Smooth muscle cell of the brain vasculature (primary cell): ENCODE results near the gene TMEM184A.

ENCODE experiments used
- DNase-seq: peaks from one replicate; pipeline ENCODE4 v3.0.0-alpha.2; 2012; ENCODE audit warnings: low read depth, low spot score

TMEM184A gene

GRCh38 chr7:1567896-1568510 is 12.0 kb upstream of the TMEM184A start:
- no peak for DNase-seq

GRCh38 chr7:1567049-1567771 is 11.2 kb upstream of the TMEM184A start:
- DNase-seq, result no peak

- DNase-seq, result no peak
Measured at GRCh38 chr7:1566687-1567048, 10.7 kb upstream of the TMEM184A start.

DNA sequence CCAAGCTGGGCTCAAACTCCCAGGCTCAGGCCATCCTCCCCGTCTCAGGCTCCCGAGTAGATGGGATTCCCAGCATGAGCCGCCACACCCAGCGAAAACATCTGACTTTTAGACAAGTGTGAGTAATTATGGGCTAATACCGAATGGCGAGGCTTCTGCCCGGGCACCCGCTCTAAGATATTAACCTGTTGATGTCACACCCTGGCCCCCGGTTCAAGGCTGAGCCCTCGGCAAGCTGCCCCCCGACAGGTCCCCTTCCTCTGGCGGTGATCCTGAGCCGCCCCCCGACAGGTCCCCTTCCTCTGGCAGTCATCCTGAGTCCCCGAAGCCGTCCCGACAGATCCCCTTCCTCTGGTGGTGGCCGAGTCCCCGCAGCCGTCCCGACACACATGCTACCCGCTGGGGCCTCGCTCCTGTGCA is 8.6 kb upstream of the TMEM184A start:
- DNase-seq, result no peak

DNA sequence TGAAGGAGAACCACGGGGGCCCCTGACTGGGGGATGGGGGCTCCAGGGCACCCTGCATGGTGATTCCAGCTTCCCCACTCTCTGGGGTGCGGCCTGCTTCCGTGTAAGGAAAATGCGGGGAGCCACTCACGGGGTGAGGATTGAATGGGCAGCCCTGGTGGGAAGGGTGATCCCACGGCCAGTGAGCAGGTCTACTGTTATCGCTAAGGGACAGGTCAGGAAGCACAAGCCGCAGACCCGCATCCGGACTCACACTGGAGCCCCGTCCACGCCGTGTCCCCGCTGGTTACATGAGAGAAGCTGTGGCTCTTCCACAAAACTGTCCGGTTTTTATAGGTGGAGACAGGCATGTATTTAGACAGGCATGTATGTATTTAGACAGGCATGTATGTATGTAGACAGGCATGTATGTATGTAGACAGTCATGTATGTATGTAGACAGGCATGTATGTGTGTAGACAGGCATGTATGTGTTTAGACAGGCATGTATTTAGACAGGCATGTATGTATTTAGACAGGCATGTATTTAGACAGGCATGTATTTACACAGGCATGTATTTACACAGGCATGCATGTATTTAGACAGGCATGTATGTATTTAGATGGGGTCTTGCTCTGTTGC is 8.1 kb upstream of the TMEM184A start:
- DNase-seq, result no peak

DNA sequence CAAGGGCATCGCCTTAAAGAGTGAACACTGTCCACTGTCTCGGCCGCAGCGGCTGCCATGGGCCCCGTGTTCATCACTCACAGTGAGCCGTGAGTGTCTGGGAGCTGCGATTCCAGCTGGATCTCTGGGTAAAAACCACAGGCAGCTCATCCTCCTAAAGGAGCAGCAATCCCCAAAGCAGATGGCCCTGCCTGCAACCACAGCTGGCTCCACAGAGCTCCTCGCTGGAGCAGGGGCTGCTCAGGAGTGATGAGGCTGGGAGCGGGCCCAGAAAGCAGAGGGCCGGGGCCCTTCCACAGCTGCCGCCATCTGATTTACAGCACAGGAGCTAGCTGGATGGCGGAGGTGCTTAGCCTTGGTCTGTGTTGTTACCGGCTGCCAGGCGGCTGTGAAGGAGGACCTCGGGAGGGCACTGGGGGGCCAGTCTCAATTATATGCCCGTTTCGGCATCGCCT is 6.6 kb upstream of the TMEM184A start:
- no peak for DNase-seq

GRCh38 chr7:1562116-1562515 is 6.1 kb upstream of the TMEM184A start:
- no peak for DNase-seq

- no peak for DNase-seq
Measured at GRCh38 chr7:1561036-1561940, 5.3 kb upstream of the TMEM184A start.

DNA sequence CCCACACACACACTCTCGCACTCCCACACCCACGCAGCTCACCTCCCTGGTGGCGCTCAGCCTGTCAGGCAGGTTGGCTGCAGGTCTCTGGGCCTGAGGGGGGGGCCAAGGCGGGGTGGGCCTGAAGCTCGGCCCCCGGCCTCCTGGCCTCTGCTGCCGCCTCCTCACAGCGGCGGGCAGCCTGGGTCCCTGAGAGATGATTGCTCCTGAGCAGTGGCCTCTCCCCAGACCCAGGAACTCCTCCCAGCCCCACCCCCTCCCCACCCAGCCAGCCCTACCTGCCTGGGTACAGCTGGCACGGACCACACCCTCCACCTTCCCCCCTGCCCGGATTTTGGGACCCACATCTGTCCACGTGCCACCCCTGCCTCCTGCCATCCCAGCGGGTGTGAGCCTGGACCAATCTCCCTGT is 4.6 kb upstream of the TMEM184A start:
- no peak for DNase-seq

DNA sequence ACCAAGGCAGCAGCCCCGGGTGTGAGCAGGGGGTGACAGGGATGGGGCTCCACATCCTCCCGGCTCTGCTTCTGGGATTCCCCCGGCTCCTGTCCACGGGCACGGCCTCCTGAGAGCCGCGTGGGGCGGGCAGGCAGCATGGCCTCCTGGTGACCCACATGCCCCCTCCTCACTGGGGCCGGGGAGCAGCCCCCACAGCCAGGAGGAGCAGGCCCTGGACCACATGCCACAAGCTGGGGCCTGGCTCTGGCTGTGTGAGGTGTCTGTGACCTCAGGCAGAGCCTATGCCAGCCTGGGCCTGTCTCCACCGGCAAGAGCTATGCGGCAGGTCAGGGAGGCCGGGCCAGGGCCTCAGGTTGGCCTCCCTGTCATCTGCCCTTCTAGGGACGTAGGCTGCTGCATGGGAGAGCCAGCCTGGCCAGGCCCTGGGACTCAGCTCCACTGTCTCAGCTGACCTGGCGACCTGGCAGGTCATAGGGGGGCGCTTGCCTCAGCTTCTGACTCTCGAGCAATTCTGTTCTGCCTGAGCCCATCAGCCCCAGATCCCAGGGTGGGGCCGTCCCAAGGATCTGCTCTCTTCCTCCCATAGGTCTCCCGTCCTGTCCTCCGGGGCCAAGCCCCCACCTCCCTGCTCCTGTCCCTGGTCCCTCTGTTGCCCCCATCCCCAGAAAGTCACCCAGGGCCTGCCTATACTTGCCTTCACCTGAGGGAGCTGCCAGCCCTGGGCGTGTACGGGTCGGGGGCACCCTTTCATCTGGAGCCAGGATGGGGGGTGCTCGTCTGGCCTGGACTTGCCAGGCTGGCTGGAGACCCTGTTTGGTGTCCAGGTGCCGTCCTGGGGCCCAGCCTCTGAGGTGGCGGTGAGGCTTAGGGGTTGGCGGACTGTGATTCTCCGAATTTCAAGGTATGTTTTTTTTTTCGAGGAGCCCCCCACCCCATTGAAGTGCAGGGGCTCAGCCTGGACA is 3.9 kb upstream of the TMEM184A start:
- no peak for DNase-seq

- DNase-seq, result no peak
Measured at GRCh38 chr7:1558841-1559625, 3.0 kb upstream of the TMEM184A start.

DNA sequence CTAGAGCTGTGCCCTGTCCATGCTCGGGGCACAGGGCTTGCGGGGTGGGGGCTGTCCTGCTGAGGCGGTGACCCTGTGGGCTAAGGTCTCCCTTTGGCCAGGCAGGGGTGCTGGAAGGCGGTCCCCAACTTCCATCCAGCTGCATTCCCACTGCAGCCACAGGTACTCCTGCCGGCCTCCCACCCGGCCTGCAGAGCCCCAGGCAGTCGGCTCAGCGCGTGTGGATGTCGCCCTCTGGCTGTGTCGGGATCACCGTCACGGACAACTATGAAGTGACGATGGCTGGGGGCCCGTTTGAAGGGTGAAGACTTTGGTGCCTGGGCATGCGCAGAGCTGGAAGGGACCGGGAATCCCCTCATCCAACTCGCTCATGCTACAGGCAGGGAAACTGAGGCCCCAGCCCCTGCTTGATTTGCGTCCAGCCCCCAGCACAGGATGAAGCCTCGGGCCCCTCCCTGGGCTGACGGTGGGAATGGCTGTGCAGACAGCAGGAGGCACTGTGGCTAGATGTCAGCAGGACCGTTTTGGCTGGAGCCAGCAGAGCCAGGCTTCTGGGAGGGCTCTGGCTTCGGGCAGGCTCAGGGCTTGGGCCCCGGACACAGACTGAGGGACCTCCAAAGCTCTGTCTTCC is 2.3 kb upstream of the TMEM184A start:
- no peak for DNase-seq

DNA sequence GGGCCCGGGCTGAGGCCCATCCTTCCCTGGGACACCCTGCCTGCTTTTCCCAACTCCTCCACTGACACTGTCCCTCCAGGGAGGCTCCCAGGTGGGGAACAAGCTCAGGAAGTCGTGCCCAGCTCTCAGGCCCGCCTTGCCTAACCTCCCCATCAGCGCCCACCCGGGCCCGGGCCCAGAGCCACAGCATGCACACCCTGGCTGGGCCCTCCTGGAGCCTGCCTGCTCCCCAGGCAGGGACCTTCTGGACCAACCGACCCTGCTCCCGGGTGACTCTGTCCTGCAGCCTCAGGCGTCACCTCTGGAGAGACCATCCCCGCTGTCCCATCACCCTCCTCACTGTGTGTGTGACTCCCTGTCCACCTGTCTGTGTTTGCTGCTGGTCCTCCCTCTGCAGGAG is 1.8 kb upstream of the TMEM184A start:
- DNase-seq, result no peak

GRCh38 chr7:1557006-1557405 is 1.0 kb upstream of the TMEM184A start:
- no peak for DNase-seq

DNA sequence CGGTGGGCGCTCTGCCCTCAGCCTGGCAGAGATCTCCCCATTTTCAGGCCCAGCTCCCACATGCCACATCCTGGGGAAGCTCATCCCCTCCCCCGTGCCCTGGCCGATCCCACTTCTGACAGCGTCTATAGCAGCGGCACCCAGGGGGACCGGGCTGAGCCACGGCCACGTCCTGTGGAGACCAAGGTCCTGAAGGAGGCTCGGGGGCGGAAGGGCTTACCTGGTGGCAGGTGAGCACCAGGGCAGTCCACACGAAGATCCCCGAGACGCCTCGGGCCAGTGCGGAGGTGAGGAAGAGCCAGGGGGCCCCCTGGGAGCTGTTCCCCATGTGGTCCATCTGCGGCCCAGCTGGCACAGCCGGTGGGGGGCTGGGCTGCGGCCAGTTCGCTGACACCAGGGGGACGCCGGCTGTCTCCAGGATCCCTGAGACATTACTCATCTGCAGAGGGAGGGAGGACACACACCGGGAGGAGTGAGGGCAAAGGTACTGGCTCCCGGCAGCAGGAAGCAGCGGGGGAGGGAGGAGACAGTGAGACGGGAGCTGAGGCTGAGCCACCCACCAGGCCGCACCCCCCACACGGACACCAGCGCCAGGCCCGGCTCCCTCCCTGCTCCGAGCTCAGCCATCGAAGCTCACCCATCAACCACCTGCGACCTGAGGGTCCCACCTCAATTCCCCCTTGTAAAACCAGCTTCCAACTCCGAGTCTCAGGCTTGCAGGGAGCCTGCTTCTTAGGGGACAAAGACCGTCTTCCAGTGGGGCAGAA is 776 bp downstream of the TMEM184A start:
- DNase-seq, result no peak

DNA sequence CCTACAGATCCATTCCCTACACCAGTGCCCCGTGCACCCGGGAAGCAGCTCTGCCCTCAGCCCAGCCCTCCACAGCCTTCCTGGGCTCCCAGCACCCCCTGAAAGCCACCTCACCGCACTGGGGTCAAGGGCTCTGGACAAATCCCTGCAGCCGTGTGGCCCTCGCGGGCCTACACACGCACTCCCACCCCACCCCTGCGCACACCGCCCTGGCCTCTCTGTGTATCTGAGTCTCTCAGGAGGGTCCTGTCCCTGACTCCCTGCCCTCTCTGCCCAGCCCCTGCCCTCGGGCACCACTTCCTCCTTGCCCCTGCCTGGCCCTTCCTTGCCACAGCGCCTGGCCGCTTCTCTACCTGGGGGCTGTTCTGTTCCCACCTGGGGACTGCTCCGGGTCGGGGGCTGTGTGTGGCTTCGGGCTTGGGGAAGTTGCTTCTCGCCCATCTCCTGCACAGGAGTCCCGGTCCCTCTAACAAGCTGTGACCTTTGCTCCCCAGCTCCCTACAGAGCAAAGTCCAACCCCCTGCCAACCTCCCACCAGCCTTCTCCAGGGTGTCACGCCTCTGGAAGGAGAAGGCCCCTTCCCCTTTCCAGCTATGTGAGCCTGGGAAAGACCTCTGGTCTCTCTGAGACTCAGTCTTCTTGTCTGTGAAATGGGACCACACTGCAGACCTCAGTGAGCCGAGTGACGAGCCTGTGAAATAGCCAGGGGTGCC is 1.5 kb downstream of the TMEM184A start:
- no peak for DNase-seq

- no peak for DNase-seq
Measured at GRCh38 chr7:1553512-1554210, 2.3 kb downstream of the TMEM184A start.

GRCh38 chr7:1552200-1552599 is 3.8 kb downstream of the TMEM184A start:
- no peak for DNase-seq
